Esophagus (tissue), 2 donors: ENCODE measurements around the gene UGT1A1. TPM values are rescaled to one million over a fixed set of nuclear protein-coding genes. Genes with fewer than 3 reads are reported as not detected.

Experiments
- H3K27ac ChIP-seq, 2 donors: one replicate each; pipeline ENCODE4 v1.5.1; 2013; ENCODE audit warnings: low read depth in 2 of 2, mild to moderate bottlenecking in 2 of 2, inconsistent platforms in 1 of 2, low read length in 1 of 2, moderate library complexity in 1 of 2
- H3K27me3 ChIP-seq, 2 donors: one replicate each; pipeline ENCODE4 v1.6.1; 2013; ENCODE audit warnings: low read length in 2 of 2, control low read depth in 1 of 2, mild to moderate bottlenecking in 1 of 2; ENCODE audit not compliant: insufficient read depth in 2 of 2, control insufficient read depth in 1 of 2
- H3K36me3 ChIP-seq, 2 donors: one replicate each; pipeline ENCODE4 v1.6.1; 2013; ENCODE audit warnings: low read length in 1 of 2; ENCODE audit not compliant: control insufficient read depth in 2 of 2, insufficient read depth in 2 of 2
- H3K4me1 ChIP-seq, 2 donors: one replicate each; pipeline ENCODE4 v1.6.1; 2013; ENCODE audit warnings: low read length in 1 of 2; ENCODE audit not compliant: control insufficient read depth in 2 of 2, insufficient read depth in 2 of 2
- H3K4me3 ChIP-seq, 2 donors: one replicate each; pipeline ENCODE4 v1.5.1; 2013; ENCODE audit warnings: low read length in 2 of 2, mild to moderate bottlenecking in 2 of 2, low read depth in 1 of 2, moderate library complexity in 1 of 2
- H3K9me3 ChIP-seq, 2 donors: one replicate each; pipeline ENCODE4 v1.6.1; 2013; ENCODE audit warnings: mild to moderate bottlenecking in 2 of 2, low read depth in 1 of 2, low read length in 1 of 2, moderate library complexity in 1 of 2; ENCODE audit not compliant: control insufficient read depth in 2 of 2, insufficient read depth in 1 of 2
- WGBS, 2 donors: extraction: QIAGEN DNeasy Blood & Tissue Kit; methylation state at CpG; one replicate each; pipeline ENCODE4 v1.1.7; 2013; 5-methylcytosine and 5-hydroxymethylcytosine counted together
- polyA plus RNA-seq, 2 donors: library from polyadenylated mRNA; stranded (reverse); fragments of 200-250 nt; gene quantifications; one replicate each; pipeline ENCODE4 v1.2.3, GENCODE V29; 2013
- donor health status: healthy with polysubstance abuse.
- donor health status: Bipolar disorder and iron deficiency.

The UGT1A1 gene
- polyA plus RNA-seq, 2 donors, result 0.75 to 2.0 TPM

- no peaks in the 10 kb centered on the region for H3K36me3 ChIP-seq
- no peak overlapping the region for H3K27ac ChIP-seq
- H3K9me3 ChIP-seq, result peaks cover 0 to 2% of the 10 kb centered on the region in 2 donors
- H3K4me3 ChIP-seq, result no peak overlapping the region
- no peaks in the 10 kb centered on the region for H3K27me3 ChIP-seq
- WGBS, 2 donors, result 67 to 76% methylated on average over 18 of the region's 18 CpGs
- no peaks in the 10 kb centered on the region for H3K4me1 ChIP-seq
Observed at GRCh38 chr2:233793465-233794127, 33.5 kb downstream of the UGT1A1 start.

GRCh38 chr2:233794128-233794658, 34.1 kb downstream of the UGT1A1 start:
- WGBS, 2 donors, result 78 to 83% methylated on average over 17 of the region's 17 CpGs
- no peak overlapping the region for H3K4me3 ChIP-seq
- H3K9me3 ChIP-seq, result peaks cover 0 to 2% of the 10 kb centered on the region in 2 donors
- H3K4me1 ChIP-seq, result no peaks in the 10 kb centered on the region
- H3K36me3 ChIP-seq, result no peaks in the 10 kb centered on the region
- no peaks in the 10 kb centered on the region for H3K27me3 ChIP-seq
- H3K27ac ChIP-seq, result no peak overlapping the region

GRCh38 chr2:233795735-233796171, 35.7 kb downstream of the UGT1A1 start:
- H3K27ac ChIP-seq, result no peak overlapping the region
- WGBS, 2 donors, result 88 to 93% methylated on average over 13 of the region's 13 CpGs
- H3K36me3 ChIP-seq, result no peaks in the 10 kb centered on the region
- no peak overlapping the region for H3K4me3 ChIP-seq
- H3K27me3 ChIP-seq, result no peaks in the 10 kb centered on the region
- H3K9me3 ChIP-seq, result peaks cover 0 to 2% of the 10 kb centered on the region in 2 donors
- H3K4me1 ChIP-seq, result no peaks in the 10 kb centered on the region

- H3K36me3 ChIP-seq, result no peaks in the 10 kb centered on the region
- no peak overlapping the region for H3K27ac ChIP-seq
- H3K9me3 ChIP-seq, result peaks cover 0 to 2% of the 10 kb centered on the region in 2 donors
- H3K4me1 ChIP-seq, result no peaks in the 10 kb centered on the region
- no peaks in the 10 kb centered on the region for H3K27me3 ChIP-seq
- H3K4me3 ChIP-seq, result no peak overlapping the region
- WGBS, 2 donors, result 68 to 73% methylated on average over 9 of the region's 9 CpGs
Observed at GRCh38 chr2:233796254-233796653, 36.2 kb downstream of the UGT1A1 start.

GRCh38 chr2:233798335-233799086, 38.4 kb downstream of the UGT1A1 start:
- Histone ChIP-seq H3K36me3 (no peaks in the 10 kb centered on the region), H3K27me3 (no peaks in the 10 kb centered on the region), H3K27ac (no peak overlapping the region), H3K4me3 (no peak overlapping the region), H3K4me1 (no peaks in the 10 kb centered on the region), H3K9me3 (peaks cover 0 to 2% of the 10 kb centered on the region in 2 donors)
- WGBS, 2 donors, result 82% methylated on average over 14 of the region's 14 CpGs

GRCh38 chr2:233799087-233799665, 39.1 kb downstream of the UGT1A1 start:
- no peak overlapping the region for H3K27ac ChIP-seq
- no peak overlapping the region for H3K4me3 ChIP-seq
- H3K27me3 ChIP-seq, result no peaks in the 10 kb centered on the region
- peaks cover 0 to 2% of the 10 kb centered on the region in 2 donors for H3K9me3 ChIP-seq
- 68 to 69% methylated on average over 7 of the region's 7 CpGs for WGBS, 2 donors
- no peaks in the 10 kb centered on the region for H3K4me1 ChIP-seq
- no peaks in the 10 kb centered on the region for H3K36me3 ChIP-seq

- WGBS, 2 donors, result 54 to 77% methylated on average over 5 of the region's 5 CpGs
- Histone ChIP-seq H3K4me3 (no peak overlapping the region), H3K9me3 (peaks cover 0 to 2% of the 10 kb centered on the region in 2 donors), H3K27me3 (no peaks in the 10 kb centered on the region), H3K36me3 (no peaks in the 10 kb centered on the region), H3K4me1 (no peaks in the 10 kb centered on the region), H3K27ac (no peak overlapping the region)
Observed at GRCh38 chr2:233799716-233800115, 39.6 kb downstream of the UGT1A1 start.

GRCh38 chr2:233800208-233800607, 40.1 kb downstream of the UGT1A1 start:
- no peaks in the 10 kb centered on the region for H3K27me3 ChIP-seq

GRCh38 chr2:233801357-233802131, 41.5 kb downstream of the UGT1A1 start:
- no peaks in the 10 kb centered on the region for H3K36me3 ChIP-seq
- 76 to 78% methylated on average over 9 of the region's 9 CpGs for WGBS, 2 donors
- H3K4me1 ChIP-seq, result no peaks in the 10 kb centered on the region
- H3K27ac ChIP-seq, result no peak overlapping the region
- H3K9me3 ChIP-seq, result no peaks in the 10 kb centered on the region
- no peaks in the 10 kb centered on the region for H3K27me3 ChIP-seq
- H3K4me3 ChIP-seq, result no peak overlapping the region

More at GRCh38 chr2:233800208-233800607, 40.1 kb downstream of the UGT1A1 start:
- Histone ChIP-seq H3K36me3 (no peaks in the 10 kb centered on the region), H3K9me3 (peaks cover 0 to 2% of the 10 kb centered on the region in 2 donors), H3K4me3 (no peak overlapping the region), H3K27ac (no peak overlapping the region), H3K4me1 (no peaks in the 10 kb centered on the region)
- WGBS, 2 donors, result 78 to 81% methylated on average over 7 of the region's 7 CpGs
